ENCODE measurements around the gene MEOX2.

DNA sequence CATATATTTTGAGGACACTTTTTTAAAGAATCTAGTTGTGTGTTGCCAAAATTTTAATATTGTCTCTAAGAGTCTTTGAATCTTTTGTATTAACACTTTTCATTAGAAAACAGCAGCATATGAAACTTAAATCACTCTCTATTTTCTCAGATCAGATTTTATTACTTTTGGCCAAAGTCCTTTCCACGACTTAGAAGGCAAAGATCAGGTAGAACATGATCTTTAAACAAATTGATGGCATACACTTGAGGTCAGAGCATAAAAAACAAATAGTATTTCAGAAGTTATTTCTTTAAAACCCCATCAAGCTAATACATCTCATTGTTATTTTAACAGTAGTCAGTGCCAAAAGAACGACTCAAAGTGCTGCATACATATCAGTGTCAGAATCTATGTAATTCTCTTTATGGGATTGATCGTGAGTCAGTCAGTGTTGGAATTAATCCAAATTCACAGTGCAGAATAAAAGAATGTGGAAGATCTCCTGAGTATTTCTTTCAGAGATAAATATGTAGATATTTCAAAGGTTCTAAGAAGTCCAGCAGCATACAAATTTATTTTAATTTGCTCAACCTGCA is 115.1 kb downstream of the MEOX2 start:
- TF ChIP-seq EZH2phosphoT487 (IDR thresholded peaks at IDR 0.05; ENCODE audit: low read depth): no peak
- TF ChIP-seq, protein P1, sequence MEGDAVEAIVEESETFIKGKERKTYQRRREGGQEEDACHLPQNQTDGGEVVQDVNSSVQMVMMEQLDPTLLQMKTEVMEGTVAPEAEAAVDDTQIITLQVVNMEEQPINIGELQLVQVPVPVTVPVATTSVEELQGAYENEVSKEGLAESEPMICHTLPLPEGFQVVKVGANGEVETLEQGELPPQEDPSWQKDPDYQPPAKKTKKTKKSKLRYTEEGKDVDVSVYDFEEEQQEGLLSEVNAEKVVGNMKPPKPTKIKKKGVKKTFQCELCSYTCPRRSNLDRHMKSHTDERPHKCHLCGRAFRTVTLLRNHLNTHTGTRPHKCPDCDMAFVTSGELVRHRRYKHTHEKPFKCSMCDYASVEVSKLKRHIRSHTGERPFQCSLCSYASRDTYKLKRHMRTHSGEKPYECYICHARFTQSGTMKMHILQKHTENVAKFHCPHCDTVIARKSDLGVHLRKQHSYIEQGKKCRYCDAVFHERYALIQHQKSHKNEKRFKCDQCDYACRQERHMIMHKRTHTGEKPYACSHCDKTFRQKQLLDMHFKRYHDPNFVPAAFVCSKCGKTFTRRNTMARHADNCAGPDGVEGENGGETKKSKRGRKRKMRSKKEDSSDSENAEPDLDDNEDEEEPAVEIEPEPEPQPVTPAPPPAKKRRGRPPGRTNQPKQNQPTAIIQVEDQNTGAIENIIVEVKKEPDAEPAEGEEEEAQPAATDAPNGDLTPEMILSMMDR (IDR thresholded peaks at IDR 0.05; ENCODE audit: low read depth, low read length): no peak
